HEK293 (cell line): ENCODE results near the gene SLC44A1.

Experiments
- ATF2 ChIP-seq: fragments of 450-650 bp; formaldehyde crosslinking; IDR thresholded peaks from 2 replicates; pipeline ENCODE4 v1.5.1; 2016; ENCODE audit warnings: missing biosample characterization, missing genetic modification characterization, low read depth
- CTCF ChIP-seq: fragments of 450-650 bp; formaldehyde crosslinking; IDR thresholded peaks from 2 replicates; pipeline ENCODE4 v1.5.1; 2016; ENCODE audit warnings: missing biosample characterization, missing genetic modification characterization
- MZF1 ChIP-seq: fragments of 450-650 bp; formaldehyde crosslinking; IDR thresholded peaks from 2 replicates; pipeline ENCODE4 v1.5.1; 2017; ENCODE audit warnings: missing biosample characterization, missing genetic modification characterization, borderline replicate concordance
- ZBTB1 ChIP-seq: fragments of 450-650 bp; formaldehyde crosslinking; IDR thresholded peaks from 2 replicates; pipeline ENCODE4 v1.5.1; 2016; ENCODE audit warnings: missing biosample characterization, missing genetic modification characterization
- ZBTB21 ChIP-seq: fragments of 450-650 bp; formaldehyde crosslinking; IDR thresholded peaks from 2 replicates; pipeline ENCODE4 v1.5.1; 2017; ENCODE audit warnings: missing biosample characterization, missing genetic modification characterization
- ZNF121 ChIP-seq: fragments of 450-650 bp; formaldehyde crosslinking; IDR thresholded peaks from 2 replicates; pipeline ENCODE4 v1.5.1; 2016; ENCODE audit warnings: missing biosample characterization, missing genetic modification characterization
- ZNF350 ChIP-seq: fragments of 450-650 bp; formaldehyde crosslinking; IDR thresholded peaks from 2 replicates; pipeline ENCODE4 v1.5.0; 2017; ENCODE audit warnings: missing biosample characterization, mild to moderate bottlenecking, missing genetic modification characterization
- ZSCAN30 ChIP-seq: fragments of 450-650 bp; IDR thresholded peaks from 2 replicates; pipeline ENCODE4 v1.5.1; 2018; ENCODE audit warnings: missing biosample characterization, mild to moderate bottlenecking, missing genetic modification characterization, moderate library complexity
- ZSCAN5A ChIP-seq: fragments of 450-650 bp; formaldehyde crosslinking; IDR thresholded peaks from 2 replicates; pipeline ENCODE4 v1.5.1; 2016; ENCODE audit warnings: missing biosample characterization, missing genetic modification characterization

- no peak for TF ChIP-seq ZBTB1
- TF ChIP-seq CTCF (tag by site-specific recombination) = no peak
- no peak for TF ChIP-seq ATF2 (tag by site-specific recombination)
- TF ChIP-seq ZSCAN5A (tag by site-specific recombination) = no peak
- TF ChIP-seq ZNF121 = no peak
- no peak for TF ChIP-seq MZF1 (tag by site-specific recombination)
- no peak for TF ChIP-seq ZSCAN30 (tag by site-specific recombination)
- no peak for TF ChIP-seq ZBTB21 (tag by site-specific recombination)
- no peak for TF ChIP-seq ZNF350
Observed at GRCh38 chr9:105270711-105271110, 26.3 kb downstream of the SLC44A1 start.
